Neural crest cell (in vitro differentiated cells): ENCODE results near the gene ZNF415. TPM values are rescaled to one million over a fixed set of nuclear protein-coding genes. Genes with fewer than 3 reads are reported as not detected.

ENCODE experiments used
- DNase-seq: peaks from one replicate; pipeline ENCODE4 v3.0.0; 2021; ENCODE audit warnings: low read depth, mixed read lengths, low spot score
- H3K27ac Mint-ChIP-seq: one replicate; pipeline ENCODE4 v1.8.0; 2021; ENCODE audit warnings: mild to moderate bottlenecking, mixed read lengths; ENCODE audit not compliant: unreplicated experiment
- H3K27me3 Mint-ChIP-seq: 2 replicates; pipeline ENCODE4 v1.8.0; 2021; ENCODE audit warnings: low read depth, mild to moderate bottlenecking, mixed read lengths
- H3K36me3 Mint-ChIP-seq: 2 replicates; pipeline ENCODE4 v1.8.0; 2021; ENCODE audit warnings: low read depth, mild to moderate bottlenecking, mixed read lengths
- H3K4me1 Mint-ChIP-seq: 2 replicates; pipeline ENCODE4 v1.8.0; 2021; ENCODE audit warnings: mixed read lengths
- H3K4me3 Mint-ChIP-seq: one replicate; pipeline ENCODE4 v1.8.0; 2021; ENCODE audit warnings: mild to moderate bottlenecking, mixed read lengths
- H3K9me3 Mint-ChIP-seq: 2 replicates; pipeline ENCODE4 v1.8.0; 2021; ENCODE audit warnings: mixed read lengths
- CTCF ChIP-seq: fragments of 200-600 bp; sonication (generic); conservative IDR thresholded peaks from 2 replicates; pipeline ENCODE4 v1.5.0; 2021; ENCODE audit warnings: antibody characterized with exemption, mild to moderate bottlenecking
- total RNA-seq: library from RNA; stranded (reverse); gene quantifications from 2 replicates; pipeline ENCODE4 v1.2.1, GENCODE V29; 2021

The ZNF415 gene
- total RNA-seq, 1 donor from 2014 or later: 13.6 TPM

DNA sequence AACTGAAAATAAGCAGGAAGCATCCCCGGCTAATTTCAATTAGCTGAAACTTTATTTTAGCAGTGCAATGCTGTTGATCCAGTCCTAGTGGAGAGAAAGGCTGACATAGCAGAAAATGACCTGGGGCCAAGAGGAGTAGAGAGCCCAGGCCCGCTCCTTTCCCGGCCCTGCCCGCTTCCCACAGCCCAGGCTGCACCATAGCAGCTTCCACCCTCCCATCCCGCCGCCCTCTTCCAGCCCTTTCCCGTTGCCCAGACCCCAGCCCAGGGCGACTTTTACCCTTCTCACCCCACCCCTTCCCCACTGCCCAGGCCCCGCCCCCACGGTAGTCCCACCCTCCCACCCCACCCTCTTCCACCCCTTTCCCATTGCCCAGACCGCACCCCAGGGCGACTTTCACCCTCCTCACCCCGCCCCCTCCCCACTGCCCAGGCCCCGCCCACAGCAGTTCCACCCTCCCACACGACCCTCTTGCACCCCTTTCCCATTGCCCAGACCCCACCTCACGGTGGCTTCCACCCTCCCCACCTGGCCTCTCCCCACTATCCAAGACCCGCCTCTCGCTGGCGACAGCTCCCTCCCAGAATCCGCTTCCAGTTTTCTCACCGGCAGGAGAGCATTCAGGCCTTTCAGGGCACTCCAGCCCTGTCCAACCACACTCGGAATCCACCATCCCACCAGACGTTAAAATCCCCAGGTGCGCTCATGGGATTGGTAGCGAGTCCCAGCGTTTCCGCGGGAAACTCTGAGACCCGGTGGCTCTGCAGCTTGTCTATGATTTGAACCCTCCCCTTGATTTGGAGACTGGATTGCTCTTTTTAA is 37.7 kb downstream of the ZNF415 start:
- Mint-ChIP-seq H3K4me1 (peaks cover 6% of the 10 kb centered on the region), H3K36me3 (peaks cover 17% of the 10 kb centered on the region), H3K27ac (no peak overlapping the region), H3K4me3 (peak overlapping the region; percentile 47), H3K27me3 (no peaks in the 10 kb centered on the region), H3K9me3 (no peaks in the 10 kb centered on the region)
- DNase-seq: no peak
- TF ChIP-seq CTCF: no peak

GRCh38 chr19:53092723-53093122 is 40.0 kb downstream of the ZNF415 start:
- H3K27ac Mint-ChIP-seq: no peak overlapping the region
- H3K27me3 Mint-ChIP-seq: no peaks in the 10 kb centered on the region
- no peak for DNase-seq
- no peak for TF ChIP-seq CTCF
- H3K9me3 Mint-ChIP-seq: no peaks in the 10 kb centered on the region
- peaks cover 6% of the 10 kb centered on the region for H3K4me1 Mint-ChIP-seq
- no peak overlapping the region for H3K4me3 Mint-ChIP-seq
- H3K36me3 Mint-ChIP-seq: peaks cover 15% of the 10 kb centered on the region

- Mint-ChIP-seq H3K36me3 (peaks cover 12% of the 10 kb centered on the region), H3K4me3 (no peak overlapping the region), H3K9me3 (no peaks in the 10 kb centered on the region), H3K4me1 (peaks cover 7% of the 10 kb centered on the region), H3K27ac (no peak overlapping the region), H3K27me3 (no peaks in the 10 kb centered on the region)
- no peak for TF ChIP-seq CTCF
- no peak for DNase-seq
Measured at GRCh38 chr19:53091413-53092254, 41.1 kb downstream of the ZNF415 start.

DNA sequence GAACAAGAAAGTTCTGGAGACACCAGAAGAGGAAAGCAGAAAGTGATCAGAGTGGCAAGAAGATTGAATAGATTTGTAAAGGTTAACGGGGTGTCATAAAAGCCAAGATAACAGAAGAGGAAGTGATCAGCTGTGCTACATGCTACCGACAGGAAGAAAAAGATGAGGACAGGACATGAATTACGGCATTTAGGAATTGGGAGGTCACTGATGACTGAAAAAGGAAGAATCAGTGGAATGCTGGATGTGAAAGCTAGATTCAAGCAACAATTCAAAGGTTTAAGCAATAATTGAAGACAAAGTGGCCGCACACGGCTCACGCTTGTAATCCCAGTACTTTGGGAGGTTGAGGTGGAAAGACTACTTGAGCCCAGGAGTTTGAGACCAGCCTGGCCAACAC is 44.6 kb downstream of the ZNF415 start:
- no peak for DNase-seq
- Mint-ChIP-seq H3K4me3 (no peak overlapping the region), H3K27me3 (no peaks in the 10 kb centered on the region), H3K27ac (no peak overlapping the region), H3K36me3 (peaks cover 15% of the 10 kb centered on the region), H3K4me1 (peaks cover 4% of the 10 kb centered on the region), H3K9me3 (no peaks in the 10 kb centered on the region)
- TF ChIP-seq CTCF: no peak

GRCh38 chr19:53086949-53087348 is 45.8 kb downstream of the ZNF415 start:
- Mint-ChIP-seq H3K4me3 (no peak overlapping the region), H3K36me3 (peaks cover 24% of the 10 kb centered on the region), H3K9me3 (no peaks in the 10 kb centered on the region), H3K27ac (peak overlapping the region; percentile 86), H3K4me1 (peaks cover 4% of the 10 kb centered on the region), H3K27me3 (no peaks in the 10 kb centered on the region)
- no peak for DNase-seq
- TF ChIP-seq CTCF: no peak
